GM12873 (cell line): ENCODE measurements around the gene NEU2.

Source experiments
- CTCF ChIP-seq: IDR thresholded peaks from 2 replicates; pipeline ENCODE4 v1.5.1; 2012; ENCODE audit warnings: low read depth, mild to moderate bottlenecking, moderate library complexity, low read length, control low read depth; ENCODE audit not compliant: insufficient read depth; ENCODE audit errors: missing control alignments

The NEU2 gene

GRCh38 chr2:233047206-233047605 is 14.7 kb downstream of the NEU2 start:
- no peak for TF ChIP-seq CTCF

DNA sequence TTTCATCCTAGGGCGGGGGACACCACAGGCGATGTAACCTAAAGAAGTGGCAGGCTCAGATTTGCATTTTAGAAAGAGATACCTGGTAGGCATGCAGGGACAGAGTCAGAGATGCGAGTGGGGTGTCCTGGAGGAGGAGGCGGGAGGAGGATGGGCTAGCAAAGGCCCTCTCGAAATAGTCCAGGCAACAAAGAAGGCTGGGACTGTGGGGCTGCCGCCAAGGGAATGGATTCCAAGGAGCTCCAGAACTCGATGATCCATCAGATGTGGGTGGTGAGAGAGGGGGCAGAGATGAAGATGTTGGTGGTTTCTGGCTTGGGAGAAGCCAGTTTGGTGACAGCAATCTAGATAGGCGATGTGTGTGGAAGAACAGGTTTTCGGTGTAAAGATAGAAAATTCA is 15.2 kb downstream of the NEU2 start:
- TF ChIP-seq CTCF, result no peak

- no peak for TF ChIP-seq CTCF
These were observed 16.2 kb downstream of the NEU2 start for GRCh38 chr2:233048569-233049193.

DNA sequence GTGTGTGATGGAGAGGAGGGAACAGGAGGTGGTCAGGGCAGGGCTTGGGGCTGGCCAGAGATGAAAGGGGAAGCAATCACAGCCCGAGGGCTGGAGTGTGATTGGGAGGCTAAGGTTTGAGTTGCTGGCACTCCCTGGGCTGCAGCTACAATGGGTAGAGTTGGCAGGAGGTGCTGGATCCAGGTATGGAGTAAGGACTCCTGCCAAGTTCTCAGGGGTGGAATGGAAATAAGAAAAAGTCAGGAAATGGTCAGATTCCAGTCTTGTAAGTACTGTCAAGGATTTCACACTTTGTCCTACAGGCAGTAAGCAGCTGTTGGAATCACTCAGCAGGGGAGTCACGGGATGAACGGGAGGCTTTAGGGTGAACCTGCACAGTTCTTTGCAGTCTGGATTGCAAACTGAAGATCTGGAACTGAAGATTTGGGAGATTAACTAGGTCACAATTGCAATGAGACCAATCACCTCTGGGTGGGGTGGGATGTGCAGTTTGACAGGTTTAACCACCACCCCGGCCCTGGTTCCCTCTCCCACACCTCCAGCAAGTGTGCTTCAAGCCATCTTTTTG is 16.8 kb downstream of the NEU2 start:
- peak; percentile 24 for TF ChIP-seq CTCF

DNA sequence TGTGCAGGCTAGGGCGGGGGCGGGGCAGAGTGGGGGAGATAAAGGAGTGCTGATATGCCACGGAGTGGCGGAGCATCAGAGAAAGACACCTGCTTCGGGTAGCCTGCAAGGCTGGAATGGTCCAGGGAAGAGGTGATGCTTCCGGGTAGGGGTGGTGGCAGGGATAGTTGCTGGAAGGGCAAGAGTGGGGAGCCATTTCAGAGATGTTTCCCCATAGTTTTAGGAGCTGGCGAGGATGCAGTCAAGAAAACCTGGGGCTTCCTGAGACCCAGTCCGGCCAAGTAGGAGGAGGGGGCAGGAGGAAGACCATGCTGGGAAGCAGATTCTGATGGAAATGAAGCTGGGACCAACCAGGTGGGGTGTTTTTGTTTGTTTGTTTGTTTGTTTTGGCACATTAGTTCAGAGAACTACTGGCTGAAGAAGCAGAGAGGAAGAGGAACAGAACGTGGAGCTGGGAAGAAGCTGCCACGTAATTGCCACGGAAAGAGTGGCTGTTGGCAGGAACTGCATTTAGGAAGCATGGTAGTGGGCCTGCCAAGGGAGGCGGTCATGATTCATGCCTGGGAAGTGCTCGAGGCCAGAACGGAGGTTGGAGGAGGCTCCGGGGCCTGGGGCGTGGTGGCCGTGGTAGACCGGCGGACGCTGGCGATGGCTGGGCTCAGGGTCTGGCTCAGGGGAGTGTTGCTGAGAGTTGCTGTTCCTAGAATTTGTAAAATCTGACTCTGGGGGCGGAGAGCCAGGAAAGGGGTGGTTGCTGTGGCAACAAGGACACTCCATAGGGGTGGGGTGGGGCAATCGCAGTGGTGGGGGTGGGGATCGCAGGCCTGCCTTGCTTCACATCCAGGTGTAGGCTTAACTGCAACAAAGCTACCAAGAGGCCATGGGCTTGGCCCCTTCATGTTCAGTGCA is 19.0 kb downstream of the NEU2 start:
- TF ChIP-seq CTCF, result no peak

- peak; percentile 94 for TF ChIP-seq CTCF
These were observed 21.7 kb downstream of the NEU2 start for GRCh38 chr2:233053928-233054784.
